HG03442 (cell line): Measurements from ENCODE around the gene MUC3A.

Experiments
- ATAC-seq: cut with Tn5 transposase; IDR thresholded peaks from one replicate; pipeline ENCODE4 v1.9.1; 2021; ENCODE audit warnings: mild to moderate bottlenecking, moderate library complexity; ENCODE audit not compliant: unreplicated experiment

Gene MUC3A

GRCh38 chr7:100946766-100947365, 2.5 kb upstream of the MUC3A start:
- ATAC-seq: no peak

DNA sequence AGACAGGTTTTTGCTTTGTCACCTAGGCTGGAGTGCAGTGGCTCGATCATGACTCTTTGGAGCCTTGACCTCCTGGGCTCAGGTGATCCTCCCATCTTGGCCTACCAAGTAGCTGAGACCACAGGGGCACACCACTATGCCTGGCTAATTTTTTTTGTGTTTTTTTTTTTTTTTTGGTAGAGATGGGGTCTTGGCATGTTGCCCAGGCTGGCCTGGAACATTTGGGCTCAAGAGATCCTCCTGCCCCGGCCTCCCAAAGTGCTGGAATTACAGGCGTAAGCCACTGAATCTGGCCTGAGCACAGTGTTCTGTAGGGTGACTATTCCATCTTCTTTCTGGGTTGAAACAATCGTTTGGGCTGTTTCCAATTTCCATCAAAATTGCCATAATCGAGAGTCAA, 1.5 kb upstream of the MUC3A start:
- no peak for ATAC-seq

DNA sequence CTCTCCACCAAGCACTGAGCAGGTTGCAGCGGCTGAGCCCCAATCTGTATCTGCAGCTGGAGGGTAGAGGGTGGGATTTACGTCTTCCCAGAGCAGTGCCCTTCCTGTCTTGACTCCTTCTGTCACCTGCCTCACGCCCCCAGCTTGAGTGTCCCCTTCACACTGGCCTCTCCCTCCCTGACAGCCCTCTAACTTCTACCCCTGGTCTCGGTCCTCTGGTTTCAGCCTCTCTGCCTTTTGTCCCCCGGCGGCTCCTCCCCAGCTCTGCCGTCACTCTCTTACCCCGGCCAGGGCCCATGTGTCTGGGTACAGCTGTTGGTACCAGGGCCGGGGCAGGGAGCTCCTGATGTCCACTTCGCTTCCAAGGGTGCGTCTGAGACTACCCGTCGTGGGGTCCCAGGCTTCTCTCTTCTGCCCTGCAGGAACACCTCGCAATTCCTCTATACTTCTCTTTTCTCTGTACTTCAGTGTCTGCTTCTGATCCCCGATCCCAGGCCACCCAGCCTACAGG, 654 bp downstream of the MUC3A start:
- ATAC-seq: no peak

- no peak for ATAC-seq
Observed at GRCh38 chr7:100951172-100951571, 1.8 kb downstream of the MUC3A start.

DNA sequence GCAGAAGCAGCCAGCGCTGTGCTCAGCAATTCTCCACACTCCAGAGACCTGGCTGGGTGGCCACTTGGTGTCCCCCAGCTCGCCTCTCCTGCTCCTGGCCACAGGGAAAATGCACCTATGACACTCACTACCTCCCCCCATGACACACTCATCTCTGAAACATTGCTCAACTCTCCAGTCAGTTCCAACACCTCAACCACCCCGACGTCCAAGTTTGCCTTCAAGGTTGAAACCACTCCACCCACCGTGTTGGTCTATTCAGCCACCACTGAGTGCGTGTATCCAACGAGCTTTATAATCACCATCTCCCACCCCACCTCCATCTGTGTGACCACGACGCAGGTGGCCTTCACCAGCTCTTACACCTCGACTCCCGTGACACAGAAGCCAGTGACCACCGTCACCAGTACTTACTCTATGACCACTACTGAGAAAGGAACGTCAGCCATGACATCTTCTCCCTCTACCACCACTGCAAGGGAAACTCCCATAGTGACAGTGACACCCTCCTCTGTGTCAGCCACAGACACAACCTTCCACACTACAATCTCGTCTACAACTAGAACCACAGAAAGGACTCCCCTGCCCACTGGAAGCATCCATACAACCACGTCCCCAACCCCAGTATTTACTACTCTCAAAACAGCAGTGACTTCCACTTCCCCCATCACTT, 2.7 kb downstream of the MUC3A start:
- ATAC-seq: no peak

- no peak for ATAC-seq
Observed at GRCh38 chr7:100952641-100953040, 3.3 kb downstream of the MUC3A start.

GRCh38 chr7:100957832-100958421, 8.6 kb downstream of the MUC3A start:
- ATAC-seq: no peak

GRCh38 chr7:100959894-100960293, 10.6 kb downstream of the MUC3A start:
- no peak for ATAC-seq

DNA sequence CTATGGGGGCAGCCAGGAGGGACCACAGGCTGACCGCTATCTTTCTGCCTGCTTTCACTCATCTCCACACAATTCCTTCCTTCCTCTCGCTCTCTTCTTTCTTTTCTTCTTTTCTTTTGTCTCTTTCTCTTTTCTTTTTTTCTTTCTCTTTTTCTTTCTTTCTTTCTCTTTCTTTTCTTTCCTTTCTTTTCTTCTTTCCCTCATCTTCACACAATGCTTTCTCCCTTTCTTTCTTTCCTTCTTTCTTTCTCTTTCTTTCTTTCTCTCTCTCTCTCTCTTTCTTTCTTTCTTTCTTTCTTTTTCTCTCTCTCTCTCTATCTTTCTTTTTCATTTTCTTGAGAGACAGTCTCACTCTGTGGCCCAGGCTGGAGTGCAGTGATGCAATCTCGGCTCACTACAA, 13.2 kb downstream of the MUC3A start:
- ATAC-seq: no peak

- ATAC-seq: no peak
Observed at GRCh38 chr7:100963386-100963785, 14.1 kb downstream of the MUC3A start.

DNA sequence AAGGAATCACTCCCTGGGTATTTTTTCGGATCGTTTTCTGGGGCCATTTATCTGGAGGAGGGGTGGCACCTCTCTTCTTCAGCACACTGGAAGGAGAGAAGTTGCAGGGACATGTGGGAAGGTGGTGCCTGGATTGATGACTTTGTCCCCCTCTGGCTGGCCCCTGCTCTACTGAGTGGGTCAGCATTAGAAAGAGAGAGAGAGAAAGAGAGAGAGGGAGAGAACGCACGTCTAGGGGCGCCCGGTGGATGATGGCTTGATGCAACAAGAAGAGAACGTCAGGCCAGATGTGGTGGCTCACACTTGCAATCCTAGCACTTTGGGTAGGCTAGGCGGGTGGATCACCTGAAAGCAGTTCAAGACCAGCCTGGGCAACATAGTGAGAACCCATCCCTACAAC, 14.5 kb downstream of the MUC3A start:
- ATAC-seq: no peak

- no peak for ATAC-seq
Observed at GRCh38 chr7:100964630-100965029, 15.3 kb downstream of the MUC3A start.

- ATAC-seq: no peak
Observed at GRCh38 chr7:100965045-100965722, 15.8 kb downstream of the MUC3A start.

DNA sequence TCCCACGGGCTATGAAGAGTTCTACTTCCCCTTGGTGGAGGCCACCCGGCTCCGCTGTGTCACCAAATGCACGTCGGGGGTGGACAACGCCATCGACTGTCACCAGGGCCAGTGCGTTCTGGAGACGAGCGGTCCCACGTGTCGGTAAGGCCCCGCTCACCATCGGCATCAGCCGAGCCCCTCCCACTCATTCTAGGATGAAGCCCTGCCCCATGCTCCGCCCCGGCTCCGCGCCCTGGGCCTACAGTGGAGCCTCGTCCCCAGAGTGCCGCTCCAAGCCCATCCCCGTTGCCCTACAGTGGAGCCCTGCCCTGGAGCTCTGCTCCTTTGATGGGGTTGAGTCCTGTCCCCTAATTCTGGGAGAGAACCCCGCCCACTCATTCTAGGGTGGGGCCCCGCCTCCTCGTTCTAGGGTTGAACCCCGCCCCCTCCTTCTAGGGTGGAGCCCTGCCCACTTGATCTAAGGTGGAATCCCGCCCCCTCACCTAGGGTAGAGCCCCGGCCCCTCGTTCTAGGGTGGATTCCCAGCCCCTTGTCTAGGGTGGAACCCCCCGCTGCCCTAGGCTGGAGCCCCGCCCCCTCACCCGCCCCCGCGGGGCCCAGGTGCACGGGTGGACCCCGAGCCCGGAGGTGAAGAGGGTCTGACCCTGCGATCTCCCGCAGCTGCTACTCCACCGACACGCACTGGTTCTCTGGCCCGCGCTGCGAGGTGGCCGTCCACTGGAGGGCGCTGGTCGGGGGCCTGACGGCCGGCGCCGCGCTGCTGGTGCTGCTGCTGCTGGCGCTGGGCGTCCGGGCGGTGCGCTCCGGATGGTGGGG, 16.6 kb downstream of the MUC3A start:
- peak; percentile 54 for ATAC-seq

- ATAC-seq: no peak
Observed at GRCh38 chr7:100966542-100967291, 17.4 kb downstream of the MUC3A start.

GRCh38 chr7:100967292-100967863, 18.0 kb downstream of the MUC3A start:
- ATAC-seq: no peak

GRCh38 chr7:100968031-100968430, 18.7 kb downstream of the MUC3A start:
- ATAC-seq: no peak

DNA sequence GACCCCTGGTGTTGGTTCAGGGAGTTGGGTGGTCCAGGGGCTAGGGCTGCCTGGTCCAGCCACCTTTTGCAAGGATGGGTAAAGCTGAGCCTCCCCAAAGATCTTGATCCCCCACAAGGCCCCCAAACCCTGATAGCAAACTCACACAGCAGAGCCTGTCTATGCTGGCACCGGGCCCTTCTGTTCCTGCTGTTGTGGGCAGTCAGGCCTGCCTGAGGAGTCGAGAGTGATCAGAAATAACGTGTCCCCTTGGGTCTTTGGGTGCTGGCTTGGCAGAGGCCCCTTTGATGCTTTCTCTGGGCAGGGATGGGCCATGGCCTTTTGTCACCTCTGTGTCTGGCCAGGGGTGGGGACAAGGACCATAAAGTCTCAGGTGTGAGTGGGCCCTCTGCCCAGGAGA, 19.3 kb downstream of the MUC3A start:
- ATAC-seq: no peak

DNA sequence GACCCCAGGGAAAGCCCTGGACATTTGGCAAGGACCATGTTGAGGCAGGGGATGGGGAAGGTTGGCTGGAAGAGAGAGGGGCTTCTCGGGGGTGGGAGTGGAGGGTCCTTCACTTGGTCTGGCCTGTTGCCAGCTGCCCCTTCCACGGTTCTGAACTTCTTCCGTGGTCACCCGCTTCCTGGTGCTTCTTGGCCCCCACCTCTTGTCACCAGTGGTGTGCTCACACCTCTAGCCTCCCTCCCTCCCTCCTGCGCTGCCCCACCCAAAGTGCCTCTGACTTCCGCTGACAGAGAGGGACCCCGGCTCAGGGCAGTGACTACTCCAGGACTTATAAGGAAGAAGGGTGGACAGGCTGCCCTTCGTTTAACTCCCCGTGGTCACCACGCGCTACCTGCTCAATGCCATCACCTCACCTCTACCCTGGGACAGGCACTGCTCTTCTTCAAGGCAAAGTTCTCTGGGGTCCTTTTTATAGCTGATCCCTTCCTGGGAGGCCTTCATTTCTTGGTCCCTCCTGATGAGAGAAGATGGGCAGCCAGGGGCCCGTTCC, 19.8 kb downstream of the MUC3A start, which contains the start of gene MUC12:
TSS of gene MUC12 (plus strand) at position 500 of the 550 bp plus-strand sequence. CDS start 58 bp downstream, outside the sequence.
- no peak for ATAC-seq
